GM12878 (cell line): ENCODE data around the gene MRPS5. TPM values are rescaled to one million over a fixed set of nuclear protein-coding genes. Genes with fewer than 3 reads are reported as not detected.

Experiments used
- ATAC-seq: fragments of 200-7000 bp; cut with Tn5 transposase; 3 replicates; pipeline ENCODE4 v1.9.1; 2020; ENCODE audit warnings: mild to moderate bottlenecking, moderate library complexity
- BruUV-seq: library from RNA; stranded (reverse); fragments of 400-500 nt; replicated peaks from 2 replicates; lab custom pipeline; 2021; lab: Mats Ljungman, UMichigan
- CTCF ChIA-PET: fragments of 300-600 bp; sonication (Branson Sonifier 250); formaldehyde crosslinking; extraction: SDS; loops from one replicate; lab custom pipeline; 2021; ENCODE audit warnings: inconsistent platforms; lab: Yijun Ruan, JAX
- POLR2A ChIA-PET: fragments of 350-600 bp; formaldehyde crosslinking; extraction: SDS; loops from one replicate; lab custom pipeline; 2021; ENCODE audit warnings: inconsistent platforms; lab: Charles Lee
- RAD21 ChIA-PET: fragments of 300-600 bp; sonication (Branson Sonifier 250); formaldehyde crosslinking; loops from one replicate; lab custom pipeline; 2023; ENCODE audit warnings: antibody characterized with exemption; ENCODE audit not compliant: unreplicated experiment; lab: Charles Lee
- SMC1A ChIA-PET: fragments of 300-600 bp; sonication (Branson Sonifier 250); formaldehyde crosslinking; loops from one replicate; lab custom pipeline; 2023; ENCODE audit not compliant: unreplicated experiment, uncharacterized antibody; lab: Charles Lee
- DNase-seq: peaks from one replicate; pipeline ENCODE4 v3.0.0-alpha.2; 2011; ENCODE audit warnings: low read depth, low spot score
- FAIRE-seq: peaks from 3 replicates; lab custom pipeline; 2011; peaks lifted over from hg19 to GRCh38; lab: Jason Lieb, UNC
- H2AFZ ChIP-seq: 2 replicates; pipeline ENCODE4 v1.6.0; 2011; ENCODE audit warnings: low read depth, low read length, control low read depth; ENCODE audit not compliant: control insufficient read depth
- H3K27ac ChIP-seq: 2 replicates; pipeline ENCODE4 v1.5.1; 2011; ENCODE audit warnings: control low read depth; ENCODE audit not compliant: control insufficient read depth, insufficient read depth
- H3K27me3 ChIP-seq, 2 experiments: replicated peaks in 1 of 2; 2 replicates each; pipeline versions ENCODE4 v1.6.0 to v1.6.1; 2011; ENCODE audit warnings: low read length in 1 of 2; ENCODE audit not compliant: control insufficient read depth in 2 of 2, insufficient read depth in 2 of 2
- H3K36me3 ChIP-seq, 2 experiments: 2 replicates each; pipeline ENCODE4 v1.5.1; 2011; ENCODE audit warnings: low read length in 1 of 2; ENCODE audit not compliant: control insufficient read depth in 2 of 2, insufficient read depth in 2 of 2
- H3K4me1 ChIP-seq: 2 replicates; pipeline ENCODE4 v1.6.1; 2011; ENCODE audit warnings: mild to moderate bottlenecking, low read length, moderate library complexity, mixed read lengths; ENCODE audit not compliant: control insufficient read depth, insufficient read depth
- H3K4me2 ChIP-seq: 2 replicates; pipeline ENCODE4 v1.6.0; 2011; ENCODE audit warnings: control low read depth; ENCODE audit not compliant: control insufficient read depth, insufficient read depth
- H3K4me3 ChIP-seq: fragments of 200-600 bp; sonication (generic); 2 replicates; pipeline ENCODE4 v1.5.1; 2016
- H3K79me2 ChIP-seq: 2 replicates; pipeline ENCODE4 v1.6.0; 2011; ENCODE audit warnings: low read length; ENCODE audit not compliant: control insufficient read depth, insufficient read depth
- H3K9ac ChIP-seq: 2 replicates; pipeline ENCODE4 v1.8.0; 2011; ENCODE audit warnings: low read length, control low read depth, mixed read lengths; ENCODE audit not compliant: control insufficient read depth, insufficient read depth
- H3K9me3 ChIP-seq: replicated peaks from 3 replicates; pipeline ENCODE4 v1.5.1; 2011; ENCODE audit warnings: mild to moderate bottlenecking, low read length; ENCODE audit not compliant: control insufficient read depth, insufficient read depth
- H4K20me1 ChIP-seq: 2 replicates; pipeline ENCODE4 v1.6.0; 2011; ENCODE audit not compliant: control insufficient read depth, insufficient read depth
- CHD4 ChIP-seq: fragments of 200-600 bp; sonication (generic); IDR thresholded peaks from 2 replicates; pipeline ENCODE4 v1.6.1; 2016; ENCODE audit warnings: mild to moderate bottlenecking
- RAD21 ChIP-seq: IDR thresholded peaks from 2 replicates; pipeline ENCODE4 v1.6.1; 2011; ENCODE audit warnings: mild to moderate bottlenecking, low read depth, low read length, moderate library complexity; ENCODE audit not compliant: insufficient read depth
- RAD51 ChIP-seq: fragments of 450-650 bp; IDR thresholded peaks from 2 replicates; pipeline ENCODE4 v1.6.1; 2016; ENCODE audit warnings: moderate library complexity, mild to moderate bottlenecking, inconsistent platforms
- SREBF1 ChIP-seq: IDR thresholded peaks from 2 replicates; pipeline ENCODE4 v1.6.1; 2012; ENCODE audit warnings: mild to moderate bottlenecking, low read length
- WRNIP1 ChIP-seq: IDR thresholded peaks from 2 replicates; pipeline ENCODE4 v1.6.1; 2011; ENCODE audit warnings: low read depth, low read length, improper control_type of control experiment, borderline replicate concordance
- WGBS: methylation state at CpG from one replicate; pipeline ENCODE4 v1.1.6; 2016; ENCODE audit warnings: low lambda C conversion rate; ENCODE audit not compliant: insufficient replicate concordance, insufficient coverage; ENCODE audit errors: missing lambda C conversion rate; 5-methylcytosine and 5-hydroxymethylcytosine counted together
- in situ Hi-C: fragments of 300-500 bp; cut with MboI; formaldehyde crosslinking; loops from 9 replicates; pipeline ENCODE4 v1.14.3; 2018; ENCODE audit warnings: mixed read lengths
- intact Hi-C: fragments of 100-400 bp; cut with micrococcal nuclease; formaldehyde crosslinking; loops from one replicate; pipeline ENCODE4 v1.14.2; 2022; ENCODE audit not compliant: unreplicated experiment
- polyA plus RNA-seq, 11 experiments: library from polyadenylated mRNA; depleted of rRNA in 4 of 11; unstranded in 6 of 11; stranded (reverse) in 5 of 11; fragments of >200 nt; fragmentation: Nextera tagmentation in 4 of 11; fragmentation: Illumina TruSeq in 1 of 11; extraction: Ambion mirVana in 4 of 11; extraction: Trizol in 1 of 11; gene quantifications; 1 replicate in 1 of 11; 2 replicates in 10 of 11; pipeline versions ENCODE4 v1.2.1 to v1.2.3, GENCODE V29; 2011 to 2016; ENCODE audit warnings: inconsistent platforms in 2 of 11, missing spikeins in 2 of 11, low read depth in 1 of 11
- total RNA-seq, 4 experiments: library from RNA; depleted of rRNA in 3 of 4; stranded (reverse); fragments of >200 nt in 3 of 4; fragmentation: Illumina TruSeq in 1 of 4; extraction: Trizol in 1 of 4; gene quantifications; 2 replicates each; pipeline versions ENCODE4 v1.2.1 to v1.2.3, GENCODE V29; 2013 to 2021
- TF ChIP-seq, protein P1 (sequence below): IDR thresholded peaks from 2 replicates; pipeline ENCODE4 v1.6.1; 2011; ENCODE audit warnings: mild to moderate bottlenecking, low read depth, low read length, moderate library complexity; ENCODE audit not compliant: insufficient replicate concordance
- TF ChIP-seq, protein P2 (sequence below): IDR thresholded peaks from 2 replicates; pipeline ENCODE4 v1.6.1; 2011; ENCODE audit warnings: low read depth, low read length, improper control_type of control experiment, borderline replicate concordance

The MRPS5 gene
- total and polyA plus RNA-seq, 10 of the 15 experiments (the other 5 are each of a cell fraction or from before 2014, with no cell fraction given) = 54.8 to 93.0 (median 76.3) TPM

DNA sequence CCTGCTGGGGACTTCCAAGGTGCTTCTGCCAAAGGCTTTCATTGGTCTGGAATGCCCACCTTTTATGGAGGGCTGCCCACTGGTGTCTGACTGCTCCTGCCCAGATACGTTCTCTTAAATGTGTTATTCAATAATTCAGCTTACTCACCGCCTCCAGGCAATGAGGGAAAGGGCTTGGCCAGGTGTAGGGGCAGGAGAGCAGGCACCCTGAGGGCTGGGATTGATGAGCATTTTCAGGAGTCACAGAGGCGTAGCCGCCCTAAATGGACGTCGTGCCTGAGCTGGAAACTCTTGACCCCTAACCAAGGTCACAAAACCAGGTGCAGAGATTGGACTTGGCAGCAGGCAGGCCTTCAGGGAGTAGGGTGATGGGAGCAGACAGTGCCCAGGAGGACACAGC, 69.3 kb downstream of the MRPS5 start:
- WGBS = 74% methylated on average over 6 of the region's 6 CpGs
- BruUV-seq = no TSS peak
- ChIA-PET SMC1A (interaction anchor here (1.5 to 7.8 kb wide), 5 partner anchors 8 to 66 kb away, joined by 7 to 94 read pairs (median 25); partner anchors contain the start of gene MAL), CTCF (interaction anchor here (0.7 to 7.9 kb wide), 12 partner anchors 9 to 179 kb away, joined by 3 to 134 read pairs (median 9); partner anchors contain the start of genes MAL and MRPS5), RAD21 (interaction anchor here (1.3 to 8.1 kb wide), 5 partner anchors 9 to 66 kb away, joined by 5 to 92 read pairs (median 22); partner anchors contain the start of gene MAL), POLR2A (interaction anchor here (2.9 to 3.8 kb wide), 2 partner anchors 11 to 29 kb away, joined by 15 to 20 read pairs; no protein-coding TSS in a partner anchor)
- FAIRE-seq = no peak
- Histone ChIP-seq H3K27ac (no peak overlapping the region), H4K20me1 (no peaks in the 10 kb centered on the region), H3K4me3 (no peak overlapping the region), H3K9me3 (no peaks in the 10 kb centered on the region), H3K36me3 (no peaks in the 10 kb centered on the region), H3K79me2 (no peaks in the 10 kb centered on the region), H3K9ac (no peak overlapping the region), H3K4me2 (no peak overlapping the region), H3K4me1 (peaks cover 35% of the 10 kb centered on the region), H2AFZ (no peak overlapping the region), H3K27me3 (no peaks in the 10 kb centered on the region)
- intact Hi-C loops (no loop called here), in situ Hi-C loops (no loop called here)
- no peak for DNase-seq
- no peak for ATAC-seq
- TF ChIP-seq, protein P1, sequence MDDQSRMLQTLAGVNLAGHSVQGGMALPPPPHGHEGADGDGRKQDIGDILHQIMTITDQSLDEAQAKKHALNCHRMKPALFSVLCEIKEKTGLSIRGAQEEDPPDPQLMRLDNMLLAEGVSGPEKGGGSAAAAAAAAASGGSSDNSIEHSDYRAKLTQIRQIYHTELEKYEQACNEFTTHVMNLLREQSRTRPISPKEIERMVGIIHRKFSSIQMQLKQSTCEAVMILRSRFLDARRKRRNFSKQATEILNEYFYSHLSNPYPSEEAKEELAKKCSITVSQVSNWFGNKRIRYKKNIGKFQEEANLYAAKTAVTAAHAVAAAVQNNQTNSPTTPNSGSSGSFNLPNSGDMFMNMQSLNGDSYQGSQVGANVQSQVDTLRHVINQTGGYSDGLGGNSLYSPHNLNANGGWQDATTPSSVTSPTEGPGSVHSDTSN = no peak
- no peak for TF ChIP-seq RAD21
- TF ChIP-seq, protein P2, sequence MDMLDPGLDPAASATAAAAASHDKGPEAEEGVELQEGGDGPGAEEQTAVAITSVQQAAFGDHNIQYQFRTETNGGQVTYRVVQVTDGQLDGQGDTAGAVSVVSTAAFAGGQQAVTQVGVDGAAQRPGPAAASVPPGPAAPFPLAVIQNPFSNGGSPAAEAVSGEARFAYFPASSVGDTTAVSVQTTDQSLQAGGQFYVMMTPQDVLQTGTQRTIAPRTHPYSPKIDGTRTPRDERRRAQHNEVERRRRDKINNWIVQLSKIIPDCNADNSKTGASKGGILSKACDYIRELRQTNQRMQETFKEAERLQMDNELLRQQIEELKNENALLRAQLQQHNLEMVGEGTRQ = no peak
- no peak for TF ChIP-seq SREBF1
- no peak for TF ChIP-seq WRNIP1
- no peak for TF ChIP-seq RAD51
- no peak for TF ChIP-seq CHD4
